A549 (cell line): Measurements from ENCODE around the gene HMGA1.

Source experiments
- CHD2 ChIP-seq: fragments of 150-350 bp; IDR thresholded peaks from 2 replicates; pipeline ENCODE4 v1.6.1; 2014; ENCODE audit warnings: low read length; ENCODE audit not compliant: partially characterized antibody
- CTCF ChIP-seq: fragments of >200 bp; sonication (Bioruptor Twin); formaldehyde crosslinking; IDR thresholded peaks from 3 replicates; pipeline ENCODE4 v1.5.1; 2016
- E2F6 ChIP-seq: IDR thresholded peaks from 2 replicates; pipeline ENCODE4 v1.6.1; 2012; ENCODE audit warnings: low read depth, borderline replicate concordance
- ELK1 ChIP-seq: fragments of 150-350 bp; IDR thresholded peaks from 2 replicates; pipeline ENCODE4 v1.6.1; 2014; ENCODE audit warnings: low read depth, mild to moderate bottlenecking, low read length
- EP300 ChIP-seq, 2 experiments: fragments of >200 bp; sonication (Bioruptor Twin); formaldehyde crosslinking; IDR thresholded peaks; 2 replicates in 1 of 2; 3 replicates in 1 of 2; pipeline ENCODE4 v1.6.1; 2016 to 2017
- ESRRA ChIP-seq: fragments of 150-350 bp; IDR thresholded peaks from 2 replicates; pipeline ENCODE4 v1.6.1; 2014; ENCODE audit warnings: mild to moderate bottlenecking, low read length, borderline replicate concordance
- HES2 ChIP-seq: fragments of >200 bp; sonication (Bioruptor Twin); formaldehyde crosslinking; IDR thresholded peaks from 2 replicates; pipeline ENCODE4 v1.6.1; 2016
- MAFK ChIP-seq: fragments of 450-650 bp; IDR thresholded peaks from 2 replicates; pipeline ENCODE4 v1.6.1; 2014; ENCODE audit not compliant: partially characterized antibody
- MAX ChIP-seq: IDR thresholded peaks from 2 replicates; pipeline ENCODE4 v1.6.1; 2012
- MYC ChIP-seq: IDR thresholded peaks from 2 replicates; pipeline ENCODE4 v1.6.1; 2012; ENCODE audit warnings: mild to moderate bottlenecking, inconsistent platforms, low read length, improper control_type of control experiment, borderline replicate concordance
- POLR2A ChIP-seq: IDR thresholded peaks from 2 replicates; pipeline ENCODE4 v1.6.1; 2012; ENCODE audit warnings: mild to moderate bottlenecking, low read length
- RCOR1 ChIP-seq: fragments of 150-350 bp; IDR thresholded peaks from 2 replicates; pipeline ENCODE4 v1.6.1; 2014; ENCODE audit warnings: antibody characterized with exemption, low read length, low read depth
- RFX5 ChIP-seq: fragments of 450-650 bp; IDR thresholded peaks from 2 replicates; pipeline ENCODE4 v1.7.1; 2014; ENCODE audit warnings: antibody characterized with exemption, mild to moderate bottlenecking, moderate library complexity
- RNF2 ChIP-seq: fragments of 200-600 bp; sonication (generic); IDR thresholded peaks from 2 replicates; pipeline ENCODE4 v1.6.1; 2016; ENCODE audit warnings: low read depth, mild to moderate bottlenecking, antibody characterized with exemption, moderate library complexity, borderline replicate concordance

- no peak for TF ChIP-seq HES2
- no peak for TF ChIP-seq ESRRA
- no peak for TF ChIP-seq RNF2
- TF ChIP-seq POLR2A = no peak
- TF ChIP-seq MAX = no peak
- TF ChIP-seq CTCF = no peak
- no peak for TF ChIP-seq RFX5
- no peak for TF ChIP-seq ELK1
- no peak for TF ChIP-seq EP300 (IDR thresholded peaks at IDR 0.05)
- TF ChIP-seq MYC = no peak
- TF ChIP-seq CHD2 = no peak
- no peak for TF ChIP-seq E2F6
- TF ChIP-seq RCOR1 = no peak
- no peak for TF ChIP-seq MAFK
These were observed 41.0 kb upstream of the HMGA1 start for GRCh38 chr6:34195726-34196115.
